ENCODE results near the gene POU3F4.

- TF ChIP-seq POLR2AphosphoS5 (IDR thresholded peaks at IDR 0.05) (no peak), CTCF (IDR thresholded peaks at IDR 0.05) (no peak), EP300 (IDR thresholded peaks at IDR 0.05) (no peak)
Observed at GRCh38 chrX:83508006-83508405, at the start of gene POU3F4.
